CD4-positive, CD25-positive, alpha-beta regulatory T cell (primary cell): ENCODE data around the gene TRAPPC5. TPM values are rescaled to one million over a fixed set of nuclear protein-coding genes. Genes with fewer than 3 reads are reported as not detected.

Experiments
- ATAC-seq, 2 donors: fragments of 150-1000 bp; cut with Tn5 transposase; one replicate each; pipeline ENCODE4 v1.10.0; 2021; ENCODE audit warnings: low read depth in 2 of 2, moderate number of reproducible peaks in 2 of 2, moderate library complexity in 1 of 2
- DNase-seq, 3 donors: peaks; one replicate each; pipeline versions ENCODE4 v3.0.0 to v3.0.0-alpha.2; 2012 to 2022; ENCODE audit warnings: mixed read lengths in 1 of 3
- H3K27ac ChIP-seq: one replicate; pipeline ENCODE4 v1.7.0; 2013; ENCODE audit warnings: mild to moderate bottlenecking, low read length; ENCODE audit not compliant: insufficient read depth, poor library complexity, severe bottlenecking
- H3K27me3 ChIP-seq: one replicate; pipeline ENCODE4 v1.7.0; 2013; ENCODE audit warnings: low read length; ENCODE audit not compliant: control insufficient read depth, insufficient read depth
- H3K36me3 ChIP-seq: one replicate; pipeline ENCODE4 v1.7.0; 2013; ENCODE audit warnings: mild to moderate bottlenecking, low read length, moderate library complexity; ENCODE audit not compliant: control insufficient read depth, insufficient read depth
- H3K4me1 ChIP-seq: 2 replicates; pipeline ENCODE4 v1.7.0; 2013; ENCODE audit warnings: mild to moderate bottlenecking, low read length; ENCODE audit not compliant: insufficient read depth, control insufficient read depth, poor library complexity, severe bottlenecking
- H3K4me3 ChIP-seq: one replicate; pipeline ENCODE4 v1.7.0; 2013; ENCODE audit warnings: low read depth, mild to moderate bottlenecking, low read length, moderate library complexity
- H3K9me3 ChIP-seq, 2 experiments: 1 replicate in 1 of 2; 2 replicates in 1 of 2; pipeline ENCODE4 v1.7.0; 2013; ENCODE audit warnings: low read length in 2 of 2, mild to moderate bottlenecking in 1 of 2, moderate library complexity in 1 of 2; ENCODE audit not compliant: control insufficient read depth in 2 of 2
- H3K27ac Mint-ChIP-seq, 3 donors: one replicate each; pipeline ENCODE4 v1.8.0; 2020 to 2022; ENCODE audit warnings: mild to moderate bottlenecking in 3 of 3, mixed read lengths in 3 of 3, moderate library complexity in 2 of 3
- H3K27me3 Mint-ChIP-seq: one replicate; pipeline ENCODE4 v1.8.0; 2022; ENCODE audit warnings: mild to moderate bottlenecking, mixed read lengths
- H3K36me3 Mint-ChIP-seq: one replicate; pipeline ENCODE4 v1.8.0; 2020; ENCODE audit warnings: mixed read lengths
- H3K4me1 Mint-ChIP-seq, 4 donors: one replicate each; pipeline ENCODE4 v1.8.0; 2020 to 2022; ENCODE audit warnings: mixed read lengths in 4 of 4, mild to moderate bottlenecking in 1 of 4
- H3K4me3 Mint-ChIP-seq, 4 donors: one replicate each; pipeline ENCODE4 v1.8.0; 2020 to 2022; ENCODE audit warnings: mild to moderate bottlenecking in 4 of 4, mixed read lengths in 4 of 4, moderate library complexity in 3 of 4
- H3K9me3 Mint-ChIP-seq, 7 donors: one replicate each; pipeline ENCODE4 v1.8.0; 2020 to 2022; ENCODE audit warnings: mixed read lengths in 7 of 7, mild to moderate bottlenecking in 3 of 7, moderate library complexity in 2 of 7
- polyA plus RNA-seq, 4 donors: library from polyadenylated mRNA; unstranded; fragments of 300-500 nt; fragmentation: Illumina TruSeq; gene quantifications; one replicate each; pipeline ENCODE4 v1.2.3, GENCODE V29; 2021
- total RNA-seq: library from RNA; stranded (reverse); gene quantifications from one replicate; pipeline ENCODE4 v1.2.3, GENCODE V29; 2022

TRAPPC5 gene
- total and polyA plus RNA-seq, 5 donors from 2014 or later, result 63.9 to 229 (median 180) TPM

DNA sequence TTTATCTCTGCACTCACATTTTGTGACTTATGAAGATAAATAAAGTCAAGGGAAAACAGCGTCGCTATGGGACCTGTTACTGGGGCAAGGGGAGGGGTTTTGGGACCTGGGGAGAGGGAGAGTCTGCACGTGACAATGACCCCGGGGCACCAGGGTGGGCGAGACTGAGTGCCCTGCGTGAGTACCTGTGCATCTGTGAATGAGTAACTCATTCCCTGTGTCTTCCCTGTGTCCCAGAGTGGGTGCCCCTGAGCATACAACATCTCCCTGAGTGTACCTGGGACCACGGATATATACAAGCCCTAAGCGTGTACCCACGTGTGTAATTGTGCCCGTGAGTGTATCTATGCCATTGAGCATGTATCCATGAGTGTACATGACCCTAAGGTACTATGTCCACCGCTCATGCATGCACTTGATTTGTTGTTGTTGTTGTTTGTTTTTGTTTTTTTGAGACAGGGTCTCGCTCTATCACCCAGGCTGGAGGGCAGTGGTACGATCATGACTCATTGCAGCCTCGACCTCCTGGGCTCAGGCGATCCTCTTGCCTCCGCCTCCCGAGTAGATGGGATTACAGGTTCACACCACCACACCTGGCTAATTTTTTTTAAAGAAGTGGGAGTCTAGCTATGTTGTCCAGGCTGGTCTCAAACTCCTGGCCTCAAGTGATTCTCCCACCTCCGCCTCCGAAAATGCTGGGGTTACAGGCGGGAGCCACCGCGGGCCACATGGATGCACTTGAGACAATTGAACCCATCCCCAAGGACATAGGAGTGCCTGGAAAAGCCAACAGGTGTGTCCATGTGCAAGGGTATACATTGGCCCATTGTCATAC lies 645 bp upstream of the TRAPPC5 start:
- Histone ChIP-seq H3K27ac (no peak overlapping the region), H3K4me1 (peaks cover 40% of the 10 kb centered on the region), H3K9me3 (no peaks in the 10 kb centered on the region), H3K27me3 (peaks cover 2% of the 10 kb centered on the region), H3K36me3 (peaks cover 6% of the 10 kb centered on the region), H3K4me3 (peak overlapping the region; percentile 62)
- Mint-ChIP-seq H3K4me3 (peak overlapping the region; percentile 71 to 95 (median 86)), H3K36me3 (peaks cover 5% of the 10 kb centered on the region), H3K4me1 (peaks cover 5 to 46% (median 20%) of the 10 kb centered on the region in 4 donors), H3K27ac (peak overlapping the region; percentile 4 to 60 (median 36)), H3K9me3 (peaks cover 0 to 1% (median 0%) of the 10 kb centered on the region in 7 donors), H3K27me3 (peaks cover 29% of the 10 kb centered on the region)
- ATAC-seq (no peak), DNase-seq (no peak)

DNA sequence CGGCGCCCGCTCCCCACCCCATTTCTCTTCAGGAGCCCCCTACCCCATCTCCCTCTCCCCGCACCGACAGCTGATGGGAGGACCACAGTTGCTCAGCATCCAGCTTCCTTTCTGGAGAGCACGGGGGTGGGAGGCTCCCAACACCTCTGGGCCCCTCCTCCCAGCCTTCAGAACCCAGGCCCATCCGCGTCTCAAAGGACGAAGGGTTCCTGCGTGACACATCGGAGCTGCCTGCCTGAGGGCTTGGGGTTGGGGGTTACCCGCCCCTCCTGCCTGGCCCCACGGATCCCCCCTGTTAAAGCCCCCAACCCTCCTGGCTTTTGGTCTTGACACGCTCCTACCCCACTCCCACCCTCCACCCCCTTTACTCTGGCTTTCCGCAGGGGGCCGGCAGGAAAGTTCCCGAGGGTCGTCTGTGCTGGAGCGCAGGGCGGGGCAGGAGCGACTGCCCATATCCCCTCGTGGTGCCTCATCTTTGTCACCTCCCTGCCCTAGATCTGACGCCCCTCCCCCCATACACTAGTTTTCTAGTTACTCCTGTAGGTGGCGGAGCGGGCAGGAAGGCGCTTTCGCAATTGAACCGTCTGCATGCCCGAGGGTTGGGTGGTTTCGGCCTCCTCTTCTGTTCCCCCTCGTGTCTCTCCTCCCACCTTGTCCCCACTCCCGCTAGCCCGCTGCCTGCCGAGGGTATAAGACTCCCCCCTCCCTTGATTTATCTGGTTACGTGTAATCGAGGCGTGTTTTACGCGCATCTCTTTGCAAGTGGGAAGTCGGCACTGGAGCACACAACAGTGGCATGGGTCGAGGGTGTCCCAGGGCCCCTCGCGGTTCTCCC lies 924 bp downstream of the TRAPPC5 start:
- Mint-ChIP-seq H3K9me3 (peaks cover 0 to 1% (median 0%) of the 10 kb centered on the region in 7 donors), H3K4me3 (peak overlapping the region; percentile 88 to 95 (median 93)), H3K36me3 (peaks cover 5% of the 10 kb centered on the region), H3K27me3 (peaks cover 20% of the 10 kb centered on the region), H3K27ac (peak overlapping the region; percentile 87 to 93 (median 92)), H3K4me1 (peaks cover 5 to 43% (median 24%) of the 10 kb centered on the region in 4 donors)
- Histone ChIP-seq H3K9me3 (no peaks in the 10 kb centered on the region), H3K4me3 (peak overlapping the region; percentile 44), H3K27ac (peak overlapping the region; percentile 71), H3K27me3 (no peaks in the 10 kb centered on the region), H3K36me3 (peaks cover 8% of the 10 kb centered on the region), H3K4me1 (peaks cover 37% of the 10 kb centered on the region)
- peak; percentile 72 to 92 (median 84) for DNase-seq
- ATAC-seq, result peak; percentile 48 to 55

DNA sequence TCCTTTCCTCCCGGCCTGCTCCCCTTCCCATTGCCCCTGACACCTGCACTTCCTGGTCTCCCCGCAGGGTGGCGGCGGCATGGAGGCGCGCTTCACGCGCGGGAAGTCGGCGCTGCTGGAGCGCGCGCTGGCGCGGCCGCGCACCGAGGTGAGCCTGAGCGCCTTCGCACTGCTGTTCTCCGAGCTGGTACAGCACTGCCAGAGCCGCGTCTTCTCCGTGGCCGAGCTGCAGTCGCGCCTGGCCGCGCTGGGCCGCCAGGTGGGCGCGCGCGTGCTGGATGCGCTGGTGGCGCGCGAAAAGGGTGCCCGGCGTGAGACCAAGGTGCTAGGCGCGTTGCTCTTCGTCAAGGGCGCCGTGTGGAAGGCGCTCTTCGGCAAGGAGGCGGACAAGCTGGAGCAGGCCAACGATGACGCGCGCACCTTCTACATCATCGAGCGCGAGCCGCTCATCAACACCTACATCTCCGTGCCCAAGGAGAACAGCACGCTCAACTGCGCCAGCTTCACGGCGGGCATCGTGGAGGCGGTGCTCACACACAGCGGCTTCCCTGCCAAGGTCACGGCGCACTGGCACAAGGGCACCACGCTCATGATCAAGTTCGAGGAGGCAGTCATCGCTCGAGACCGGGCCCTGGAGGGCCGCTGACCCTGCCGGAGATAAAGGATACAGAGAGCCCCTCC lies 1.7 kb downstream of the TRAPPC5 start:
- H3K9me3 Mint-ChIP-seq, result peaks cover 0 to 1% (median 0%) of the 10 kb centered on the region in 7 donors
- Histone ChIP-seq H3K4me1 (peaks cover 31% of the 10 kb centered on the region), H3K27ac (peak overlapping the region; percentile 71), H3K27me3 (no peaks in the 10 kb centered on the region), H3K9me3 (no peaks in the 10 kb centered on the region), H3K36me3 (peaks cover 8% of the 10 kb centered on the region), H3K4me3 (peak overlapping the region; percentile 44)
- peaks cover 5 to 38% (median 20%) of the 10 kb centered on the region in 4 donors for H3K4me1 Mint-ChIP-seq
- peak overlapping the region; percentile 26 to 93 (median 67) for H3K4me3 Mint-ChIP-seq
- DNase-seq, result no peak
- no peak for ATAC-seq
- peaks cover 12% of the 10 kb centered on the region for H3K27me3 Mint-ChIP-seq
- H3K27ac Mint-ChIP-seq, result peak overlapping the region in 1 of 3 donors; percentile 92
- peaks cover 5% of the 10 kb centered on the region for H3K36me3 Mint-ChIP-seq

DNA sequence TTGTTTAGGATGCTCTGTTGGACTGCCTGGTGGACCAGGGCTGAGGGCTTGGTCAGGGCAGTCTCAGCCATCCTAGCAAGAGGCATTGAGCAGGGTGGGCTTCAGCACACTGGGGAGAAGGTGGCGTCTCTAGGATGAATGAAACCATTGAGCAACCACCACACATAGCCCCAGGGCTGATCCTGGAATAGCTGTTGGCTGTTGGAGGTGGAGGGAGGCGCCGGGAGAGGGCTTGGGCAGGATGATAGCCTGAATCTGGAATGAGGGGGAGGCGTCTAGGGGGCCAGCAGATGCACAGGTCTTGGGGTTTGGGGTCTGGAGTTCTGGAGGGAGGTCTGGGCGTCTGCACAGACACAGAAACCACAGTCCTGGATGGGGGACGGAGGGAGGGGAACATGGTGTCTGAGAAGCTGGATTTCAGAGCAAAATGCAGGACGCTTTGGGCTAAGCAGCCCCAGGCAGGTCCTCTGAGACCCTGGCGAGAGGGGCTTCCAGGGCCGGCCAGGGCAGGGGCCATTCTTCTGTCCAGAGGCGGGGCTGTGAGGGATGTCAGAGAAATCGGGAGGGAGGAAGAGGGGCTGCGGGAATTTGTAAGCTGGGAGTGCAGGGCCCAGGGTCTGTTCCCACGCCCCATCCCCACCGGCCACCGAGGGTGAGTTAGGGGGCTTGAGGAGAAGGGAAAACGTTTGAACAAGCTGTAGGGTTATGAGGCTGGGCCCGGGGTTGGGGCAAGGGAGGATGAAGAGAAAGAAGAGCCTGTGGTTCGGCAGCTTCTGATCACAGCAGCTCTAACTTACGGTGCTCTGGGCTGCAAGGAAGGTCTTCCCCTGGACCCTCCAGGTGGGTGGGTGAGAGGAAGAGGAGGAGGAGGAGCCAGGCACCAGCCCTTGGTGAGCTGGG lies 5.2 kb downstream of the TRAPPC5 start:
- Mint-ChIP-seq H3K36me3 (peaks cover 5% of the 10 kb centered on the region), H3K27me3 (no peaks in the 10 kb centered on the region), H3K4me1 (peaks cover 0 to 14% (median 11%) of the 10 kb centered on the region in 4 donors), H3K9me3 (peaks cover 0 to 1% (median 0%) of the 10 kb centered on the region in 7 donors), H3K4me3 (peak overlapping the region in 2 of 4 donors; percentile 40 to 76), H3K27ac (peak overlapping the region; percentile 19 to 92 (median 87))
- no peaks in the 10 kb centered on the region for H3K9me3 ChIP-seq
- no peak for DNase-seq
- H3K27ac ChIP-seq, result no peak overlapping the region
- peaks cover 12% of the 10 kb centered on the region for H3K4me1 ChIP-seq
- ATAC-seq, result no peak
- no peaks in the 10 kb centered on the region for H3K27me3 ChIP-seq
- H3K36me3 ChIP-seq, result peaks cover 8% of the 10 kb centered on the region
- no peak overlapping the region for H3K4me3 ChIP-seq

DNA sequence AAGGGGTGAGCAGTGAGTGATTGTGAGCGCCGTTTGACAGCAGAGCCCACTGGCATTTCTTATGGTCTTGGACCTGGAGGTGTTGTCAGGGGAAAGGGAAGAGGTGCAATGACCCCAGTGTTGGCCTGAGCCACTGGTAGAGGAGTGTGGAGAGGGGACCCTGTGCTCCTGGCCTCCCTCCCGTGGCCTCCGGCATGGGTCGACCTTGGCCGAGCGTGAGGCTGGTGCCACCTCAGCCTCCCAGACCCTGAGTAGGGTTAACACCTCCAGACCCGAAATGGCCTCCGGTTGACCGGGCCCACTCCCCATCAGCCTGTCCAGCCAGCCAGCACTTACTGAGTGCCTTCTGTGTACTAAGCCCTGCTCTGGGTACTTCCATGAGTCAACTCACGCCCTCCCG lies 6.5 kb downstream of the TRAPPC5 start:
- Mint-ChIP-seq H3K27me3 (no peaks in the 10 kb centered on the region), H3K27ac (no peak overlapping the region), H3K4me3 (no peak overlapping the region), H3K36me3 (peaks cover 5% of the 10 kb centered on the region), H3K9me3 (peaks cover 0 to 1% (median 0%) of the 10 kb centered on the region in 7 donors), H3K4me1 (peaks cover 0 to 9% (median 6%) of the 10 kb centered on the region in 4 donors)
- Histone ChIP-seq H3K27me3 (no peaks in the 10 kb centered on the region), H3K9me3 (no peaks in the 10 kb centered on the region), H3K36me3 (peaks cover 8% of the 10 kb centered on the region), H3K4me1 (peaks cover 2% of the 10 kb centered on the region), H3K27ac (no peak overlapping the region), H3K4me3 (no peak overlapping the region)
- DNase-seq (no peak), ATAC-seq (no peak)

DNA sequence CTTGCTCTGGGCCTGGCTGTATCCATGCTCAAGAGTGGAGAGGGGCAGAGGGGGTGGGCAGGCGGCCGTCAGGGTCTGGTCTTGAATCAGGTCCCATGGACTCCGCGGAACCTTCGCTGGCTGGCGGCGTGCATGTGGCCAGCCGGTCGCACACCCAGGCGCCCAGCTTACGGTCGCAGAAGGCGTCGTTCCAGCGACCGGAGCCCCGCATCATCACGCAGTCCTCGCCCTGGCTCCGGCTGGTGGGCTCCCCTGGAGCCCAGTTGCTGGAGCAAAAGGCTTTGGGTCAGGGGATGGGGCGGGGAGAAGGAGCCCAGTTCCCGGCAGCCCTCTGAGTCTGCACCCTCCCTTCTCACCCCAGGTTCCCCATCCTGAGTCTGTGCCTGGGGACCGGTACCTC lies 8.5 kb downstream of the TRAPPC5 start:
- H3K36me3 Mint-ChIP-seq, result no peaks in the 10 kb centered on the region
- Histone ChIP-seq H3K36me3 (peaks cover 3% of the 10 kb centered on the region), H3K27ac (no peak overlapping the region), H3K9me3 (no peaks in the 10 kb centered on the region), H3K4me3 (no peak overlapping the region), H3K4me1 (no peaks in the 10 kb centered on the region), H3K27me3 (no peaks in the 10 kb centered on the region)
- H3K4me1 Mint-ChIP-seq, result peaks cover 0 to 5% (median 4%) of the 10 kb centered on the region in 4 donors
- H3K27me3 Mint-ChIP-seq, result no peaks in the 10 kb centered on the region
- H3K27ac Mint-ChIP-seq, result no peak overlapping the region
- ATAC-seq, result no peak
- H3K9me3 Mint-ChIP-seq, result peaks cover 0 to 1% (median 0%) of the 10 kb centered on the region in 7 donors
- DNase-seq, result no peak
- no peak overlapping the region for H3K4me3 Mint-ChIP-seq
